BLaER1 treated with 17β-estradiol and CSF1 and Interleukin-3, amounts not matched to agents 10 nM and 100 nM (cell line): ENCODE results near the gene GPX1.
A peak's percentile ranks its signal among the peaks of the same experiment; 100 is the strongest.
"Not testable (repeated sequence)": the region's sequence is repeated elsewhere in the genome, so short reads cannot be mapped to it uniquely, and the experiment has no call there.

ENCODE experiments used
- H3K27ac ChIP-seq, 11 experiments: shearing (Covaris generic); formaldehyde crosslinking; 2 replicates each; pipeline ENCODE4 v1.8.1; 2022
- H3K27me3 ChIP-seq, 11 experiments: shearing (Covaris generic); formaldehyde crosslinking; 2 replicates each; pipeline ENCODE4 v1.8.1; 2022
- H3K36me3 ChIP-seq, 11 experiments: shearing (Covaris generic); formaldehyde crosslinking; 2 replicates each; pipeline ENCODE4 v1.8.1; 2022
- H3K4me1 ChIP-seq, 10 experiments: shearing (Covaris generic); formaldehyde crosslinking; 2 replicates each; pipeline ENCODE4 v1.8.1; 2022
- H3K4me2 ChIP-seq, 11 experiments: shearing (Covaris generic); formaldehyde crosslinking; 2 replicates each; pipeline ENCODE4 v1.8.1; 2022
- H3K4me3 ChIP-seq, 10 experiments: shearing (Covaris generic); formaldehyde crosslinking; 2 replicates each; pipeline ENCODE4 v1.8.1; 2022
- H3K9ac ChIP-seq, 11 experiments: shearing (Covaris generic); formaldehyde crosslinking; 2 replicates each; pipeline ENCODE4 v1.8.1; 2022
- H3K9me3 ChIP-seq, 11 experiments: shearing (Covaris generic); formaldehyde crosslinking; replicated peaks in 1 of 11; 2 replicates each; pipeline ENCODE4 v1.8.1; 2022
- H4K20me1 ChIP-seq, 11 experiments: shearing (Covaris generic); formaldehyde crosslinking; 2 replicates each; pipeline ENCODE4 v1.8.1; 2022
- Cebpa-rat ChIP-seq, 11 experiments: shearing (Covaris generic); IDR thresholded peaks; 2 replicates each; pipeline ENCODE4 v1.8.1; 2022

GPX1 gene

DNA sequence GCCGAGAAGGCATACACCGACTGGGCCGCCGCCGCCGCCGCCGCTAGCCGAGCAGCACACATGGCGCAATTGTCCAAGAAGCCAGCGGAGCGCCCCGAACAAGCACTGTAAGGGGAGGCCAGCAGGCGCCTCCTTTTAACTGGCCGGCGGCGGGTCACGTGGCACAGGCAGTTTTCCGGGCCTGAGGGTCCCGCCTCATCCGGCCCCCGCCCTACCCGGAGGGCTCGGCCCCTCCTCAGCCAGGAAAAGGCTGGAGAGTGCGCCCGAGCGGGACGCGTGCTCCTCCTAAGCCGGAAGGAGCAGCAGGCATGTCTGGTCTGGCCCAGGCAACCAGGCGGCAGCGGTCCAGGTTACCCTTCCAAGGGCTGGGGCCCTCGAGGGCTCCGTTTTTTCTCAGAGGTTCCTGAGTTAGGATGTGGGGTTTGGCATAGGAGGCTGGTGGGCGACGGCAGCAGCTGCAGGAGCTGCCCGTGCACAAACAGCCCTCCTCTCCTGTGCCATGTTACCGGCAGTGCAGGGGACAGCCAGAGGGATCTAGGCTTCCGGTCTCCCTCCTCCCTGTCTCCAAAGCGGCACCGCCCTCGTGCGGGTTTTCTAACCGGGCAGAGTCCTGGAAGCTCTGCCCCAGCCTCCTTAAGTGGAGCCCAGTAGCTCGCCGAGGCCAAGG, at the start of gene GPX1:
Gene GPX1, minus strand, starts transcription at position 137 of the 667 bp plus-strand sequence. Its CDS starts 75 bp downstream, at position 62.
- H3K4me1 ChIP-seq: peaks cover 43 to 80% (median 65%) of the 10 kb centered on the region in 10 experiments
- peak within 1 kb of the TSS; percentile 91 to 98 (median 96) for H3K9ac ChIP-seq
- H3K9me3 ChIP-seq: no peaks in the 10 kb centered on the region; a peak in 1 of 22 replicates
- H3K27me3 ChIP-seq: no peaks in the 10 kb centered on the region
- peaks cover 24 to 47% (median 36%) of the 10 kb centered on the region in 11 experiments; a peak in 19 of 22 replicates for H4K20me1 ChIP-seq
- H3K4me2 ChIP-seq: peak within 1 kb of the TSS; percentile 82 to 98 (median 92)
- peaks cover 75 to 87% (median 81%) of the 10 kb centered on the region in 11 experiments for H3K36me3 ChIP-seq
- TF ChIP-seq Cebpa-rat (IDR thresholded peaks at IDR 0.05): no peak
- H3K27ac ChIP-seq: peak within 1 kb of the TSS; percentile 84 to 97 (median 93)
- H3K4me3 ChIP-seq: peak within 1 kb of the TSS; percentile 72 to 95 (median 91)

DNA sequence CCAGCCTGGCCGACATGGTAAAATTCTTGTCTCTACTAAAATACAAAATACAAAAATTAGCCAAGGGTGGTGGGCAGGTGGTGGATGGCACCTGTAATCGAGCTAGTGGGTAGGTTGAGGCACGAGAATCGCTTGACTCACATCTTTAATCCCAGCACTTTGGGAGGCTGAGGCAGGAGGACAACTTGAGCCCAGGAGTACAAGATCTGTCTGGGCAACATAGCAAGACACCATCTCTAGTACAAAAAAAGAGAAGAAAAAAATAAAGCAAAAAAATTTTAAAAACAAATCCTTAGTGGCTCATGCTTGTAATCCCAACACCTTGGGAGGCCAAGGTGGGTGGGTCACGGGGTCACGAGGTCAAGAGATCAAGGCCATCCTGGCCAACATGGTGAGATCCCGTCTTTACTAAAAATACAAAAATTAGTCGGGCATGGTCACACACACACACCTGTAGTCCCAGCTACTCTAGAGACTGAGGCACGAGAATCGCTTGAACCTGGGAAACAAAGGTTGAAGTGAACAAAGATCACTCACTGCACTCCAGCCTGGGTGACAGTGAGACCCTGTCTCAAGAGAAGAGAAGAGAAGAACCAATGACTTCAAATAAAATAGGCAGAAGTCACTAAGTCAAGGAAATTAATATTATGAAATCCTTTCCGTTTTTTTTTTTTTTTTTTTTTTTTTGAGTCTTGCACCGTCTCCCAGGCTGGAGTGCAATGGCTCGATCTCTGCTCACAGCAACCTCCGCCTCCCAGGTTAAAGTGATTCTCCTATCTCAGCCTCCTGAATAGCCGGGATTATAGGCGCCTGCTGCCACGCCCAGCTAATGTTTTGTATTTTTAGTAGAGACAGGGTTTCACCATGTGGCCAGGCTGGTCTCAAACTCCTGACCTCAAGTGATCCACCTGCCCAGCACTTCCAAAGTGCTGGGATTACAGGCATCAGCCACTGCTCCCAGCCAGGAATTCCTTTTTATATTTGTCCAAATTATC, 48.7 kb upstream of the GPX1 start:
- Histone ChIP-seq H3K4me2 (peak overlapping the region; percentile 42 to 98 (median 68)), H3K36me3 (peaks cover 22 to 58% (median 50%) of the 10 kb centered on the region in 11 experiments), H3K27me3 (no peaks in the 10 kb centered on the region), H3K27ac (peak overlapping the region in 4 of 11 experiments; percentile 7 to 35 (median 26); a peak in 3 of 22 replicates), H3K4me1 (peaks cover 48 to 83% (median 59%) of the 10 kb centered on the region in 10 experiments), H3K9me3 (peaks cover 0 to 9% (median 0%) of the 10 kb centered on the region in 11 experiments; a peak in 3 of 22 replicates), H3K4me3 (0 out of 20 replicates have a peak overlapping the region, but pooled peaks of 1 of the 10 experiments have one; percentile 4), H4K20me1 (peaks cover 94 to 98% (median 97%) of the 10 kb centered on the region in 11 experiments), H3K9ac (peak overlapping the region in 8 of 11 experiments; percentile 11 to 61 (median 30); a peak in 10 of 22 replicates)
- TF ChIP-seq Cebpa-rat (IDR thresholded peaks at IDR 0.05): no peak

DNA sequence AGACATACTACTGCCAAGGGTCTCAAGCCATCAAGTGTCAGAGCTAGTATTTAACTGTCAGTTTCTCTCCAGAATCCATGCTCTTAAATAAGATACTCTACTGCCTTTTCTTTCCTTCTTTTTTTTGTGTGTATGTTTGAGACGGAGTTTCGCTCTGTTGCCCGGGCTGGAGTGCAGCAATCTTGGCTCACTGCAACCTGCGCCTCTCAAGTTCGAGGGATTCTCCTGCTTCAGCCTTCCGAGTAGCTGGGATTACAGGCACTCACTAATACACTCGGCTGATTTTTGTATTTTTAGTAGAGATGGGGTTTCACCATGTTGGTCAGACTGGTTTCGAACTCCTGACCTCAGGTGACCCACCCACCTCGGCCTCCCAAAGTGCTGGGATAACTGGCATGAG, 47.4 kb upstream of the GPX1 start:
- peak overlapping the region in 5 of 11 experiments; percentile 9 to 44 (median 20); a peak in 4 of 22 replicates for H3K9ac ChIP-seq
- not testable (repeated sequence) for H3K9me3 ChIP-seq, H3K27me3 ChIP-seq, H3K4me3 ChIP-seq
- peak overlapping the region; percentile 18 to 97 (median 60); a peak in 20 of 22 replicates for H3K4me2 ChIP-seq
- H3K4me1 ChIP-seq: peaks cover 57 to 96% (median 70%) of the 10 kb centered on the region in 10 experiments
- peaks cover 25 to 69% (median 60%) of the 10 kb centered on the region in 11 experiments for H3K36me3 ChIP-seq
- peak overlapping the region in 2 of 11 experiments; percentile 2 to 20; a peak in 1 of 22 replicates for H3K27ac ChIP-seq
- peaks cover 100% of the 10 kb centered on the region in 11 experiments for H4K20me1 ChIP-seq

DNA sequence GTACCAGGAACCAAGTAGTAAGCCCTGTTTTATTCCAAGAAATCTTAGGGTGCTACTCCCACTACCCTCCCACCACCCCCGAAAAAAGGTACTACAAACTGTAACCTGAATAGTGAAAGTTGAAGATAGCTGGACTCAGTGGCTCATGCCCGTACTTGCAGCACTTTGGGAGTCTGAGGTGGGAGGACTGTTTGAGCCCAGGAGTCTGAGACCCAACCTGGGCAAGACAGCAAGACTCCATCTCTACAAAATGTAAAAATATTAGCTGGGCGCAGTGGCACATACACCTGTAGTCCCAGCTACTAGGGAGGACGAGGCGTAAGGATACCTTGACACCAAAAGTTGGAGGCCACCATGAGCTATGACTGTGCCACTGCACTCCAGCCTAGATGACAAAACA, 45.7 kb upstream of the GPX1 start:
- Histone ChIP-seq H3K27me3 (no peaks in the 10 kb centered on the region), H3K4me1 (peaks cover 56 to 99% (median 72%) of the 10 kb centered on the region in 10 experiments), H3K36me3 (peaks cover 29 to 86% (median 69%) of the 10 kb centered on the region in 11 experiments), H3K4me3 (no peak overlapping the region), H3K27ac (no peak overlapping the region), H3K9ac (no peak overlapping the region; a peak in 1 of 22 replicates), H4K20me1 (peaks cover 100% of the 10 kb centered on the region in 11 experiments), H3K4me2 (peak overlapping the region in 5 of 11 experiments; percentile 5 to 44 (median 20); a peak in 6 of 22 replicates), H3K9me3 (peaks cover 0 to 9% (median 0%) of the 10 kb centered on the region in 11 experiments; a peak in 3 of 22 replicates)
- TF ChIP-seq Cebpa-rat (IDR thresholded peaks at IDR 0.05): no peak

DNA sequence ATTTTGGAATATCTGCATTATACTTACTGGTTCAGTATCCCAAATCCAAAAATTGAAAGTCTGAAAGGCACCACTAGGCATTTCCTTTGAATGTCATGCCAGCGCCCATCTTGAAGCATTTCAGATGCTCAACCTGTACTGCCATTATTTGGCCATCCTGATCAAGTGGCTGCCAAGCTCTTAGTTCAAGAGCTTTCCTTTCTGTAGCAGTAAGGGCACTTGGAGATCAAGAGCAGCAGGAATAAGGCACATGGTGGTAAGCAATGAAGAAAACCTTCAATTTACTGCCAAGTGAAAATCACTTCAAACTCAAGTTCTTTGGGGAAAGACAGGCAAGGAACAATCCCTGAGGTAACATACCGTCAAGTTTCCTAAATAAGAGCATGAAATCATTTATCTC, 43.6 kb upstream of the GPX1 start:
- peak overlapping the region in 10 of 11 experiments; percentile 9 to 72 (median 40); a peak in 12 of 22 replicates for H3K4me2 ChIP-seq
- no peak overlapping the region; a peak in 1 of 22 replicates for H3K27ac ChIP-seq

DNA sequence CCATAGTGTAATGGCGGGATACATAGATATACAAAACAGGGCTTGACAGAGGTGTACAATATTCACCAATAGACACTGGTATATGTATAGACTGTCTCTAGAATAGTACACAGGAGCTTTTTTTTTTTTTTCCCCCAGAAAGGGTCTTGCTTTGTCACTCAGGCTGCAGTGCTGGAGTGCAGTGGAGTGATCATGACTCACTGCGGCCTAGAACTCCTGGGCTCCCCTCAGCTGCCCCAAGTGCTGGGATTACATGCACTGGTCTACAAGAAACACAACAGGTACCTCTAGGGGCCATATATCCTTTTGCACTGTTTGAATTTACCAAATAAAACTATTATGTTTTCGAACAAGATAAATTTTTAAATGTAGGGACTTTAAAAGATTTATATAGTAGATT, 41.3 kb upstream of the GPX1 start:
- H3K9me3 ChIP-seq: peaks cover 0 to 9% (median 0%) of the 10 kb centered on the region in 11 experiments; a peak in 3 of 22 replicates
- H4K20me1 ChIP-seq: peaks cover 100% of the 10 kb centered on the region in 11 experiments
- no peak overlapping the region; a peak in 1 of 22 replicates for H3K27ac ChIP-seq
- TF ChIP-seq Cebpa-rat (IDR thresholded peaks at IDR 0.05): no peak
- peak overlapping the region in 1 of 11 experiments; percentile 42; a peak in 1 of 22 replicates for H3K9ac ChIP-seq
- peaks cover 51 to 92% (median 65%) of the 10 kb centered on the region in 10 experiments for H3K4me1 ChIP-seq
- H3K36me3 ChIP-seq: peaks cover 57 to 100% (median 92%) of the 10 kb centered on the region in 11 experiments
- H3K4me3 ChIP-seq: no peak overlapping the region
- peak overlapping the region in 9 of 11 experiments; percentile 4 to 72 (median 49); a peak in 10 of 22 replicates for H3K4me2 ChIP-seq
- H3K27me3 ChIP-seq: no peaks in the 10 kb centered on the region

More for the DNA sequence above, 43.6 kb upstream of the GPX1 start:
- Histone ChIP-seq H3K36me3 (peaks cover 40 to 100% (median 84%) of the 10 kb centered on the region in 11 experiments), H4K20me1 (peaks cover 100% of the 10 kb centered on the region in 11 experiments), H3K27me3 (no peaks in the 10 kb centered on the region), H3K4me1 (peaks cover 54 to 99% (median 70%) of the 10 kb centered on the region in 10 experiments), H3K4me3 (no peak overlapping the region), H3K9me3 (peaks cover 0 to 9% (median 0%) of the 10 kb centered on the region in 11 experiments; a peak in 3 of 22 replicates), H3K9ac (no peak overlapping the region)
- no peak for TF ChIP-seq Cebpa-rat (IDR thresholded peaks at IDR 0.05)

DNA sequence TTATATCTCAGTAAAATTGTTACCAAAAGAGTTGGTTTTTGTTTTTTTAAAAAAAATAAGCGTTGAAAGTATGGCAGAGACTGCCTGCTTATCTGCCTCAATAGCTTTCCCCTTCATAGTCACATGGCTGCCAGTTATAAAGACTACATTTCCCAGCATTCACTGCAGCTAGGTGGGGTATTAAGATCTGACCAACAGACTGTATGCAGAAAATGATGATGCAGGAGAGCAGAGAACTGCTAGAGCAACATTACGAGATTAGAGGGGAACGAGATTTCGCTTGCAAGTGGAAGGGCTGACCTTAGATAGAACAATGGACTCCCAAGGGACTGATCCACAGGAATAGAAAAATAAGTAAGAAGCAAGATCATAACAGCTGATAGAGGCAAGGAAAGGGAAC, 39.3 kb upstream of the GPX1 start:
- no peak for TF ChIP-seq Cebpa-rat (IDR thresholded peaks at IDR 0.05)
- H3K4me1 ChIP-seq: peaks cover 51 to 86% (median 62%) of the 10 kb centered on the region in 10 experiments
- peaks cover 53 to 98% (median 88%) of the 10 kb centered on the region in 11 experiments for H3K36me3 ChIP-seq
- H3K4me2 ChIP-seq: peak overlapping the region; percentile 16 to 54 (median 39); a peak in 19 of 22 replicates
- no peak overlapping the region for H3K4me3 ChIP-seq
- H3K27ac ChIP-seq: peak overlapping the region in 2 of 11 experiments; percentile 3 to 34; a peak in 2 of 22 replicates
- H3K27me3 ChIP-seq: no peaks in the 10 kb centered on the region
- peaks cover 98 to 100% (median 100%) of the 10 kb centered on the region in 11 experiments for H4K20me1 ChIP-seq
- no peaks in the 10 kb centered on the region for H3K9me3 ChIP-seq
- H3K9ac ChIP-seq: no peak overlapping the region; a peak in 1 of 22 replicates

DNA sequence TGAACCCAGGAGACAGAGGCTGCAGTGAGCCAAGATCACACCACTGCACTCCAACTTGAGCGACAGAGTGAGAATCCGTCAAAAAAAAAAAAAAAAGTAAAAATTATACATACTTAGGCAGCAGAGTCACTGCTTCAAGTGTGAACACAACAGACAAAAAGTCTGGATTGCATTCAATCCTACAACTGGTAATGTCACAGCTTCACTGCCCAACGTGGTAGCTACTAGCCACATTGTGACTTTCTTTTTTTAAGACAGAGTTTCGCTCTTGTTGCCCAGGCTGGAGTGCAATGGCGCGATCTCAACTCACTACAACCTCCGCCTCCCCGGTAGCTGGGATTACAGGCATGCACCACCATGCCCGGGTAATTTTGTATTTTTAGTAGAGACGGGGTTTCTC, 33.2 kb upstream of the GPX1 start:
- not testable (repeated sequence) for H3K9me3 ChIP-seq, H3K27me3 ChIP-seq, H3K4me3 ChIP-seq, H3K9ac ChIP-seq, H3K4me2 ChIP-seq, H3K27ac ChIP-seq
- peaks cover 98 to 100% (median 100%) of the 10 kb centered on the region in 11 experiments for H4K20me1 ChIP-seq
- peaks cover 43 to 90% (median 81%) of the 10 kb centered on the region in 11 experiments for H3K36me3 ChIP-seq
- H3K4me1 ChIP-seq: peaks cover 37 to 69% (median 42%) of the 10 kb centered on the region in 10 experiments
